ENCODE data around the gene SUOX. TPM values are rescaled to one million over a fixed set of nuclear protein-coding genes. Genes with fewer than 3 reads are reported as not detected.

SUOX gene
- total RNA-seq, 1 experiment from 2014 or later: 23.2 TPM

DNA sequence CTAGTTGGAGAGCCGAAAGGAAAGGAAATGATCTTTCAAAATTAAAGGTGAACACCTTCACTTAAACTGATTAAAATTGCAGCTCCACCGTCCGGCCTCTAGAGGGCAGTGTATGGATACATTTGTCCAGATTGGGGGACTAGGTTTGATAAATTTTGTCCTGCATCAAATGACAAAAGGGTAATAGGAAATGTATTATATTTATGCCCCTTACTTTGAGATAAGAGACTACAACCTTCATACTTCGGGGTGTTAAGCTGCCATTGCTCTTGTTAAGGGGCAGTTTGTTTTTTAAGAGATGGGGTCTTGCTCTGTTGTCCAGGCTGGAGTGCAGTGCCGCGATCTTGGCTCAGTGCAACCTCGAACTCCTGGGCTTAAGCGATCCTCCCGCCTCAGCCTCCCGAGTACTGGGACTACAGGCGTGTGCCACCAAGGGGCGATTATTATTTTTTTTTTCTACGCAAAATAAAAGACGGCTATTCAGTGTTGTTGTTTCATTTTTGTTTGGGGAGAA lies 818 bp upstream of the SUOX start:
- Mint-ChIP-seq H3K27ac (peak overlapping the region; percentile 96), H3K36me3 (peaks cover 28% of the 10 kb centered on the region), H3K4me3 (peak overlapping the region; percentile 95), H3K27me3 (ENCODE audit: low read depth) (no peaks in the 10 kb centered on the region), H3K4me1 (0 out of 2 replicates have a peak, but pooled peaks cover 7% of the 10 kb centered on the region), H3K9me3 (no peaks in the 10 kb centered on the region)
- ChIA-PET POLR2A (interaction anchor here (1.9 to 2.4 kb wide), 3 partner anchors 11 to 122 kb away, joined by 7 to 20 read pairs (median 20); partner anchors contain the start of genes RAB5B and ZC3H10), CTCF (interaction anchor here (0.6 to 3.3 kb wide), 29 partner anchors 10 to 315 kb away, joined by 3 to 68 read pairs (median 5); partner anchors contain the start of genes ERBB3, ESYT1, IKZF4 and PA2G4)
- DNase-seq (ENCODE audit: low spot score): peak; percentile 37
- no peak for ATAC-seq
- TF ChIP-seq IRF2 (CRISPR knock-in tag; IDR thresholded peaks at IDR 0.05; ENCODE audit: borderline replicate concordance, low read depth) (no peak), ETV6 (CRISPR knock-in tag; IDR thresholded peaks at IDR 0.05) (no peak), FOXP1 (CRISPR knock-in tag; IDR thresholded peaks at IDR 0.05; ENCODE audit: borderline replicate concordance) (no peak), ZNF671 (CRISPR knock-in tag; IDR thresholded peaks at IDR 0.05) (0 out of 2 replicates have a peak, but pooled peaks have one; percentile 52), TCF7 (CRISPR knock-in tag; IDR thresholded peaks at IDR 0.05; ENCODE audit: low read depth) (no peak), EMX1 (CRISPR knock-in tag; IDR thresholded peaks at IDR 0.05) (no peak), JAZF1 (CRISPR knock-in tag; IDR thresholded peaks at IDR 0.05) (no peak), OVOL2 (CRISPR knock-in tag; IDR thresholded peaks at IDR 0.05; ENCODE audit: borderline replicate concordance) (no peak), ELF4 (CRISPR knock-in tag; IDR thresholded peaks at IDR 0.05; ENCODE audit: low read depth) (no peak), ZNF121 (CRISPR knock-in tag; IDR thresholded peaks at IDR 0.05) (peak; percentile 99), ESRRA (CRISPR knock-in tag; IDR thresholded peaks at IDR 0.05; ENCODE audit: borderline replicate concordance) (no peak), FOXK1 (CRISPR knock-in tag; IDR thresholded peaks at IDR 0.05) (no peak), ZNF317 (CRISPR knock-in tag; IDR thresholded peaks at IDR 0.05; ENCODE audit: borderline replicate concordance, low read depth) (no peak), GTF2I (CRISPR knock-in tag; conservative IDR thresholded peaks at IDR 0.05) (peak; percentile 98), NFYB (CRISPR knock-in tag; conservative IDR thresholded peaks at IDR 0.05; ENCODE audit: low read depth) (no peak)
- TF ChIP-seq, protein P1, sequence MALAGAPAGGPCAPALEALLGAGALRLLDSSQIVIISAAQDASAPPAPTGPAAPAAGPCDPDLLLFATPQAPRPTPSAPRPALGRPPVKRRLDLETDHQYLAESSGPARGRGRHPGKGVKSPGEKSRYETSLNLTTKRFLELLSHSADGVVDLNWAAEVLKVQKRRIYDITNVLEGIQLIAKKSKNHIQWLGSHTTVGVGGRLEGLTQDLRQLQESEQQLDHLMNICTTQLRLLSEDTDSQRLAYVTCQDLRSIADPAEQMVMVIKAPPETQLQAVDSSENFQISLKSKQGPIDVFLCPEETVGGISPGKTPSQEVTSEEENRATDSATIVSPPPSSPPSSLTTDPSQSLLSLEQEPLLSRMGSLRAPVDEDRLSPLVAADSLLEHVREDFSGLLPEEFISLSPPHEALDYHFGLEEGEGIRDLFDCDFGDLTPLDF (CRISPR knock-in tag; IDR thresholded peaks at IDR 0.05): no peak
- TF ChIP-seq, protein P2, sequence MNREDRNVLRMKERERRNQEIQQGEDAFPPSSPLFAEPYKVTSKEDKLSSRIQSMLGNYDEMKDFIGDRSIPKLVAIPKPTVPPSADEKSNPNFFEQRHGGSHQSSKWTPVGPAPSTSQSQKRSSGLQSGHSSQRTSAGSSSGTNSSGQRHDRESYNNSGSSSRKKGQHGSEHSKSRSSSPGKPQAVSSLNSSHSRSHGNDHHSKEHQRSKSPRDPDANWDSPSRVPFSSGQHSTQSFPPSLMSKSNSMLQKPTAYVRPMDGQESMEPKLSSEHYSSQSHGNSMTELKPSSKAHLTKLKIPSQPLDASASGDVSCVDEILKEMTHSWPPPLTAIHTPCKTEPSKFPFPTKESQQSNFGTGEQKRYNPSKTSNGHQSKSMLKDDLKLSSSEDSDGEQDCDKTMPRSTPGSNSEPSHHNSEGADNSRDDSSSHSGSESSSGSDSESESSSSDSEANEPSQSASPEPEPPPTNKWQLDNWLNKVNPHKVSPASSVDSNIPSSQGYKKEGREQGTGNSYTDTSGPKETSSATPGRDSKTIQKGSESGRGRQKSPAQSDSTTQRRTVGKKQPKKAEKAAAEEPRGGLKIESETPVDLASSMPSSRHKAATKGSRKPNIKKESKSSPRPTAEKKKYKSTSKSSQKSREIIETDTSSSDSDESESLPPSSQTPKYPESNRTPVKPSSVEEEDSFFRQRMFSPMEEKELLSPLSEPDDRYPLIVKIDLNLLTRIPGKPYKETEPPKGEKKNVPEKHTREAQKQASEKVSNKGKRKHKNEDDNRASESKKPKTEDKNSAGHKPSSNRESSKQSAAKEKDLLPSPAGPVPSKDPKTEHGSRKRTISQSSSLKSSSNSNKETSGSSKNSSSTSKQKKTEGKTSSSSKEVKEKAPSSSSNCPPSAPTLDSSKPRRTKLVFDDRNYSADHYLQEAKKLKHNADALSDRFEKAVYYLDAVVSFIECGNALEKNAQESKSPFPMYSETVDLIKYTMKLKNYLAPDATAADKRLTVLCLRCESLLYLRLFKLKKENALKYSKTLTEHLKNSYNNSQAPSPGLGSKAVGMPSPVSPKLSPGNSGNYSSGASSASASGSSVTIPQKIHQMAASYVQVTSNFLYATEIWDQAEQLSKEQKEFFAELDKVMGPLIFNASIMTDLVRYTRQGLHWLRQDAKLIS (CRISPR knock-in tag; IDR thresholded peaks at IDR 0.05; ENCODE audit: borderline replicate concordance): no peak
- TF ChIP-seq, protein P3, sequence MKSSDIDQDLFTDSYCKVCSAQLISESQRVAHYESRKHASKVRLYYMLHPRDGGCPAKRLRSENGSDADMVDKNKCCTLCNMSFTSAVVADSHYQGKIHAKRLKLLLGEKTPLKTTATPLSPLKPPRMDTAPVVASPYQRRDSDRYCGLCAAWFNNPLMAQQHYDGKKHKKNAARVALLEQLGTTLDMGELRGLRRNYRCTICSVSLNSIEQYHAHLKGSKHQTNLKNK (CRISPR knock-in tag; IDR thresholded peaks at IDR 0.05): no peak
- TF ChIP-seq, protein P4, sequence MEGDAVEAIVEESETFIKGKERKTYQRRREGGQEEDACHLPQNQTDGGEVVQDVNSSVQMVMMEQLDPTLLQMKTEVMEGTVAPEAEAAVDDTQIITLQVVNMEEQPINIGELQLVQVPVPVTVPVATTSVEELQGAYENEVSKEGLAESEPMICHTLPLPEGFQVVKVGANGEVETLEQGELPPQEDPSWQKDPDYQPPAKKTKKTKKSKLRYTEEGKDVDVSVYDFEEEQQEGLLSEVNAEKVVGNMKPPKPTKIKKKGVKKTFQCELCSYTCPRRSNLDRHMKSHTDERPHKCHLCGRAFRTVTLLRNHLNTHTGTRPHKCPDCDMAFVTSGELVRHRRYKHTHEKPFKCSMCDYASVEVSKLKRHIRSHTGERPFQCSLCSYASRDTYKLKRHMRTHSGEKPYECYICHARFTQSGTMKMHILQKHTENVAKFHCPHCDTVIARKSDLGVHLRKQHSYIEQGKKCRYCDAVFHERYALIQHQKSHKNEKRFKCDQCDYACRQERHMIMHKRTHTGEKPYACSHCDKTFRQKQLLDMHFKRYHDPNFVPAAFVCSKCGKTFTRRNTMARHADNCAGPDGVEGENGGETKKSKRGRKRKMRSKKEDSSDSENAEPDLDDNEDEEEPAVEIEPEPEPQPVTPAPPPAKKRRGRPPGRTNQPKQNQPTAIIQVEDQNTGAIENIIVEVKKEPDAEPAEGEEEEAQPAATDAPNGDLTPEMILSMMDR (IDR thresholded peaks at IDR 0.05): peak; percentile 71
- TF ChIP-seq, protein P5, sequence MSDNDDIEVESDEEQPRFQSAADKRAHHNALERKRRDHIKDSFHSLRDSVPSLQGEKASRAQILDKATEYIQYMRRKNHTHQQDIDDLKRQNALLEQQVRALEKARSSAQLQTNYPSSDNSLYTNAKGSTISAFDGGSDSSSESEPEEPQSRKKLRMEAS (CRISPR knock-in tag; IDR thresholded peaks at IDR 0.05): no peak
- TF ChIP-seq, protein P6, sequence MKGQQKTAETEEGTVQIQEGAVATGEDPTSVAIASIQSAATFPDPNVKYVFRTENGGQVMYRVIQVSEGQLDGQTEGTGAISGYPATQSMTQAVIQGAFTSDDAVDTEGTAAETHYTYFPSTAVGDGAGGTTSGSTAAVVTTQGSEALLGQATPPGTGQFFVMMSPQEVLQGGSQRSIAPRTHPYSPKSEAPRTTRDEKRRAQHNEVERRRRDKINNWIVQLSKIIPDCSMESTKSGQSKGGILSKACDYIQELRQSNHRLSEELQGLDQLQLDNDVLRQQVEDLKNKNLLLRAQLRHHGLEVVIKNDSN (CRISPR knock-in tag; IDR thresholded peaks at IDR 0.05): no peak
- TF ChIP-seq, protein P7, sequence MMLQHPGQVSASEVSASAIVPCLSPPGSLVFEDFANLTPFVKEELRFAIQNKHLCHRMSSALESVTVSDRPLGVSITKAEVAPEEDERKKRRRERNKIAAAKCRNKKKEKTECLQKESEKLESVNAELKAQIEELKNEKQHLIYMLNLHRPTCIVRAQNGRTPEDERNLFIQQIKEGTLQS (CRISPR knock-in tag; conservative IDR thresholded peaks at IDR 0.05): no peak
- TF ChIP-seq, protein P8, sequence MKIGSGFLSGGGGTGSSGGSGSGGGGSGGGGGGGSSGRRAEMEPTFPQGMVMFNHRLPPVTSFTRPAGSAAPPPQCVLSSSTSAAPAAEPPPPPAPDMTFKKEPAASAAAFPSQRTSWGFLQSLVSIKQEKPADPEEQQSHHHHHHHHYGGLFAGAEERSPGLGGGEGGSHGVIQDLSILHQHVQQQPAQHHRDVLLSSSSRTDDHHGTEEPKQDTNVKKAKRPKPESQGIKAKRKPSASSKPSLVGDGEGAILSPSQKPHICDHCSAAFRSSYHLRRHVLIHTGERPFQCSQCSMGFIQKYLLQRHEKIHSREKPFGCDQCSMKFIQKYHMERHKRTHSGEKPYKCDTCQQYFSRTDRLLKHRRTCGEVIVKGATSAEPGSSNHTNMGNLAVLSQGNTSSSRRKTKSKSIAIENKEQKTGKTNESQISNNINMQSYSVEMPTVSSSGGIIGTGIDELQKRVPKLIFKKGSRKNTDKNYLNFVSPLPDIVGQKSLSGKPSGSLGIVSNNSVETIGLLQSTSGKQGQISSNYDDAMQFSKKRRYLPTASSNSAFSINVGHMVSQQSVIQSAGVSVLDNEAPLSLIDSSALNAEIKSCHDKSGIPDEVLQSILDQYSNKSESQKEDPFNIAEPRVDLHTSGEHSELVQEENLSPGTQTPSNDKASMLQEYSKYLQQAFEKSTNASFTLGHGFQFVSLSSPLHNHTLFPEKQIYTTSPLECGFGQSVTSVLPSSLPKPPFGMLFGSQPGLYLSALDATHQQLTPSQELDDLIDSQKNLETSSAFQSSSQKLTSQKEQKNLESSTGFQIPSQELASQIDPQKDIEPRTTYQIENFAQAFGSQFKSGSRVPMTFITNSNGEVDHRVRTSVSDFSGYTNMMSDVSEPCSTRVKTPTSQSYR (CRISPR knock-in tag; IDR thresholded peaks at IDR 0.05): no peak
- TF ChIP-seq, protein P9, sequence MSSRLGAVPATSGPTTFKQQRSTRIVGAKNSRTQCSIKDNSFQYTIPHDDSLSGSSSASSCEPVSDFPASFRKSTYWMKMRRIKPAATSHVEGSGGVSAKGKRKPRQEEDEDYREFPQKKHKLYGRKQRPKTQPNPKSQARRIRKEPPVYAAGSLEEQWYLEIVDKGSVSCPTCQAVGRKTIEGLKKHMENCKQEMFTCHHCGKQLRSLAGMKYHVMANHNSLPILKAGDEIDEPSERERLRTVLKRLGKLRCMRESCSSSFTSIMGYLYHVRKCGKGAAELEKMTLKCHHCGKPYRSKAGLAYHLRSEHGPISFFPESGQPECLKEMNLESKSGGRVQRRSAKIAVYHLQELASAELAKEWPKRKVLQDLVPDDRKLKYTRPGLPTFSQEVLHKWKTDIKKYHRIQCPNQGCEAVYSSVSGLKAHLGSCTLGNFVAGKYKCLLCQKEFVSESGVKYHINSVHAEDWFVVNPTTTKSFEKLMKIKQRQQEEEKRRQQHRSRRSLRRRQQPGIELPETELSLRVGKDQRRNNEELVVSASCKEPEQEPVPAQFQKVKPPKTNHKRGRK (CRISPR knock-in tag; IDR thresholded peaks at IDR 0.05; ENCODE audit: borderline replicate concordance): no peak
